Subcutaneous adipose tissue (tissue), 4 donors: Measurements from ENCODE around the gene SORBS2. TPM values are rescaled to one million over a fixed set of nuclear protein-coding genes. Genes with fewer than 3 reads are reported as not detected.

Experiments used
- small RNA-seq: library from RNA; depleted of rRNA; stranded (forward); fragments of <200 nt; gene quantifications from one replicate; pipeline ENCODE3, GENCODE V24; 2016
- total RNA-seq, 4 donors: library from RNA; depleted of rRNA; stranded (reverse); fragments of >200 nt; gene quantifications; one replicate each; pipeline ENCODE4 v1.1.0, GENCODE V29; 2016
- TF ChIP-seq, protein P1 (sequence below): fragments of 450-650 bp; IDR thresholded peaks from one replicate; pipeline ENCODE4 v1.5.1; 2016; ENCODE audit warnings: low read depth, mild to moderate bottlenecking, control low read depth, antibody characterized with exemption, moderate library complexity

SORBS2 gene
- total RNA-seq, 4 donors from 2014 or later: 6.8 to 59.0 (median 32.0) TPM

DNA sequence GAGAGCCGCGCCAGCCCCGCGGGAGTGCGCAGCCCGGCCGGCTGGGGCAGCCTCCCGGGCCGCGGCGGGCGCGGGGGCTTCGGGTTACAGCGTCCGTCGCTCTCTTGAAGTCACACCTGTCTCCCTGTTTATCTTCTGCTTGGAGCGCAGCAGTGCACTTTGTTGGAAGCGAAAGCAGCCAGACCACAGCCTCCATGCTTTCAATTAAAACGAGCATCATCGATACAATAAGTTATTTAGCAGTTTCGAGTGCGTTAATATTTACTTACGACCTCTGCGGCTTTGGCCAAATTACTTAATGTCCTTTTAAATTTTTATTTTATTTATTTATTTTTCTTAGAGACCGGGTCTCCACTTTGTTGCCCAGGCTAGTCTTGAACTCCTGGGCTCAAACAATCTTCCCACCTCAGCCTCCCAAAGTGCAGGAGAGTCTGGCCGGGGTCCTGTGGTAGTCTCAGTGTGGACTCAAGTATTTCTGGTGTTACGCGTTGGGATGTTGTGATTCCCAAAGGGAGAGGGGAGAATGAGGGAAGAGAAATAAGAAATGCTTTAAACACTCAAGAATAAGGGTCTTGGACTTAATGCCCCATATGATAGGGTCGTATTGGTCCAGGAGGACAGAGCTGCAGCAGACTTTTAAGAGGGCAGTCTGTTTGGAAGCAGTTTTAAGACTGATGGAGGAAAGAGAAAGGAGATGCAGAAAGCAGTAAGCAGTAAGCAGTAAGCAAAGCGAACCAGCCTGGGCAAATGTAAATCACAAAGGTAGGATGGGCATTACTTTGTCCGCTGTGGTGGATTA, 276.2 kb downstream of the SORBS2 start:
- TF ChIP-seq, protein P1, sequence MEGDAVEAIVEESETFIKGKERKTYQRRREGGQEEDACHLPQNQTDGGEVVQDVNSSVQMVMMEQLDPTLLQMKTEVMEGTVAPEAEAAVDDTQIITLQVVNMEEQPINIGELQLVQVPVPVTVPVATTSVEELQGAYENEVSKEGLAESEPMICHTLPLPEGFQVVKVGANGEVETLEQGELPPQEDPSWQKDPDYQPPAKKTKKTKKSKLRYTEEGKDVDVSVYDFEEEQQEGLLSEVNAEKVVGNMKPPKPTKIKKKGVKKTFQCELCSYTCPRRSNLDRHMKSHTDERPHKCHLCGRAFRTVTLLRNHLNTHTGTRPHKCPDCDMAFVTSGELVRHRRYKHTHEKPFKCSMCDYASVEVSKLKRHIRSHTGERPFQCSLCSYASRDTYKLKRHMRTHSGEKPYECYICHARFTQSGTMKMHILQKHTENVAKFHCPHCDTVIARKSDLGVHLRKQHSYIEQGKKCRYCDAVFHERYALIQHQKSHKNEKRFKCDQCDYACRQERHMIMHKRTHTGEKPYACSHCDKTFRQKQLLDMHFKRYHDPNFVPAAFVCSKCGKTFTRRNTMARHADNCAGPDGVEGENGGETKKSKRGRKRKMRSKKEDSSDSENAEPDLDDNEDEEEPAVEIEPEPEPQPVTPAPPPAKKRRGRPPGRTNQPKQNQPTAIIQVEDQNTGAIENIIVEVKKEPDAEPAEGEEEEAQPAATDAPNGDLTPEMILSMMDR: no peak

Small RNA genes within 50 kb of the gene (small RNA-seq; reads per million reads assigned to genes)
- 0.49 reads per million for gene RF00019
